HK-2 (cell line): Measurements from ENCODE around the gene LRRC3.

ENCODE experiments used
- DNase-seq: peaks from one replicate; pipeline ENCODE4 v3.0.0-alpha.2; 2018; ENCODE audit not compliant: unreplicated experiment

LRRC3 gene

DNA sequence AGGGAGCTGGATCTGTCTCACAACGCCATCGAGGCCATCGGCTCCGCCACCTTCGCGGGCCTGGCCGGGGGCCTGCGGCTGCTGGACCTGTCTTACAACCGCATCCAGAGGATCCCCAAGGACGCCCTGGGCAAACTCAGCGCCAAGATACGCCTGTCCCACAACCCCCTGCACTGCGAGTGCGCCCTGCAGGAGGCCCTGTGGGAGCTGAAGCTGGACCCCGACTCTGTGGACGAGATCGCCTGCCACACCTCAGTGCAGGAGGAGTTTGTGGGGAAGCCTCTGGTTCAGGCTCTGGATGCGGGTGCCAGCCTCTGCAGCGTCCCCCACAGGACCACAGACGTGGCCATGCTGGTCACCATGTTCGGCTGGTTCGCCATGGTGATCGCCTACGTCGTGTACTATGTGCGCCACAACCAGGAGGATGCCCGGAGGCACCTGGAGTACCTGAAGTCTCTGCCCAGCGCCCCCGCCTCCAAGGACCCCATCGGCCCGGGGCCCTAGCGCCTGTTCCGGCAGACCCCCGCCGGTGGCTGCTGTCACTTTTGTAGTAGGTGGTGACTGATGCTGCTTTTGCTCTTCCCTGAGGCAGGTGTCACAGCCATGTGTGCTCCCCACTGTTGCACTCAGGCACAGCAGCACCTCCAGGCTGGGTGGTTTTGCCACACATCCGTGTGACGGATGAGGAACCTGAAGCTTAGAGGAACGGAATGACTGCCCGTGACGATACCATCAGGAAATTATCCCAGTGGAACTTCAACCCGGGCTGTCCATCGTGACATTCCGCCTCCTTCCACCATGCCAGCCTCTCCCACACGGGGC lies 1.8 kb downstream of the LRRC3 start:
- no peak for DNase-seq

DNA sequence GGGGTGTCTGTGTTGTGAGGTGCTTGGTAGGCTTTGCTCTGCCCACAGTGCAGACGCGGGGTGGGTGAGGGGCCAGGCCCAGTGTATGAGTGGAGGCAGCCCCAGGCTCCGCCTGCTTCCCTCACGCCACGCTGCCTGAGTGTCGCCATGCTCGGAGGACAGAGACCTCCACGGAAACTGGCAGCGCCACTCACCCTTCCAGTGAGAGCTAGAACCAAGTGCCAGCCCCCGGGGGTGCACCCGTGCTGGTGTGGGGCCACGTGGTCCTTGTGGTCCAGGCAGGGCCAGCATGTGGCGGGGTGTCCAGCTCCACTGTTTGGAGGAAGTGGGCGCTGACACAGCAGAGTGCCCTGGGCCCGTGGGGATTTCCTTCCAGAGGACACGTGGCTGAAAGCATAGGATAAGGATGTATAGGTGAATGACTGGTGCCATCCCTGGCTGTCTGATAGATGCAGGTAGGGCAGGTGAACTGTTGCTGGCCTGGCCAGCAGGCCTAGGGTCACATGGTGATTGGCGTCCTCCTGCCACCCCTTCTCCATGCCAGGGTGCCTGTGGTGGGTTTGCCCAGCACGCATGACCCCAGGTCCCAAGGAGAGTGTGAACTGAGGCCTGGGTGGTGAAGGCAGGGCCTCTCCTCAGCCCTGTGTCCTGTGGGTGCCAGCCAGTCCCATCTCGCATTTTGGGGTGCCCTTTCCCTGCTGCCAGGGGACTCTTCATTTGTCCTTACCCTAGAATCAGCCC lies 3.8 kb downstream of the LRRC3 start:
- no peak for DNase-seq

DNA sequence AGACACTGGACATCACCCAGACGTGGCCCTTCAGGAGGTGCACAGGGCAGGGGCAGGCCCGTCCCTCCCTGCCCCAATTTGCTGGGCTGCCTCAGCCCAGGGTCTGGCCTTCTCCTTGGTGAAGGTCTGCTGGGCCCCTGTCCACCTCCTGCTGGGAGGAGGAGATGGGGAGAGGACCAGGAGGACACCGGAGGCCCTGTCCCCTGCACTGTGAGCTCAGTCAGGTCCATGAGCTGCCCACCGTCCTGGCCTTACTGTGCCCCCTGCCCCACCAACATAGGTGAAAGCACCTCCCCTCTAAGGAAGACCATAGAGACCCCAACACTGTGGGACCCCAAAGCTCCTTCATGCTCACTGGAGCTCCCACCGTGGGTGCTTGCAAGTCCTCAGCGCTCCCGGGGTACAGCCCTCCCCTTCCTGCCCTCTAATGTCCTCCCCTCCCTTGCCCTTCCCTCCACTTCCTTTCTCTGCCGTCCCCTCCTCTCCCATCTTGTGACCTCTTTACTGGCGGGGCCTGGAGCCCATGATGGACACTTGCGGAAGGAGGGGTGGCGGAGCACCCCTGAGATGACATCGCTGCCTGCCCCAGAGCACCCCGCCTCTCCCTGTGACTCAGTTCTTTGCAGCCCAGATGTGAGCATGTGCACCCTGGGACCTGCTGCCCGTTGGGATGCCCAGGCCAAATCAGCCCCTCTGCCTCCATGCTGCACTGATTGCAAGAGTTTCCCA lies 4.6 kb downstream of the LRRC3 start:
- DNase-seq, result no peak

DNA sequence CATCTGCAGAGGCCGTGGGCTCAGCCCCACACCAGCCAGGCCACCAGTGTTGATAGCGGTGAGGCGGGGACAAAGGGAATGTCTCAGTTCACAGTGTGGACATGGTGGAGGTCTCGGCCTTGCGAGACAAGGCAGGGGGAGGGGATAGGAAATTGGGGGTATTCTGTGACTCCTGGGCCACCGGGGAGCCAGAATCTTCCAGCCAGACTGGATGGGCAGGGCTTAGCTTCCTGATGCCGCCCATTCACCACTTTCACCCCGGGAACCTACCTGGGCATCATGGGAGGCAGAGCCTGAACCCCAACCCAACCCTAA lies 5.1 kb downstream of the LRRC3 start:
- no peak for DNase-seq

DNA sequence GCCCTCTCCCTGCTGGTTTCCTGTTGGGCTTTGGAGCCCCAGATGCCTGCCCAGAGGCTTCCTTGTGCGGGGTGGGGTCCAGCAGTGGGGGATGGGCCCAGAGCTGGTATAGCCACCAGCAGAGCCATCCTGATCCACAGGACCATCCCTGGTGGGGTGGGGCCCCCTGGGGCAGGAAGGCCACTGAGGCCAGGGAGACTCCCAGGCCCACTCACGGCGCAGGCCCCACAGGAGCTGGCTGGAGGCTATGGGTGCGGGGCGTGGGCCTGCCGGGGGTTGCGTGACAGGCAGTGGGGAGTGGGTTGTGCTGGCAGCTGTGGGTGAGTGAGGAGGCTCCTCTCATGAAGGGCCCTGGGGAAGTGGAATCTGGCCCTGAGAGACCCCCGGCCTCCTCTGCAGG lies 5.7 kb downstream of the LRRC3 start:
- DNase-seq, result no peak

DNA sequence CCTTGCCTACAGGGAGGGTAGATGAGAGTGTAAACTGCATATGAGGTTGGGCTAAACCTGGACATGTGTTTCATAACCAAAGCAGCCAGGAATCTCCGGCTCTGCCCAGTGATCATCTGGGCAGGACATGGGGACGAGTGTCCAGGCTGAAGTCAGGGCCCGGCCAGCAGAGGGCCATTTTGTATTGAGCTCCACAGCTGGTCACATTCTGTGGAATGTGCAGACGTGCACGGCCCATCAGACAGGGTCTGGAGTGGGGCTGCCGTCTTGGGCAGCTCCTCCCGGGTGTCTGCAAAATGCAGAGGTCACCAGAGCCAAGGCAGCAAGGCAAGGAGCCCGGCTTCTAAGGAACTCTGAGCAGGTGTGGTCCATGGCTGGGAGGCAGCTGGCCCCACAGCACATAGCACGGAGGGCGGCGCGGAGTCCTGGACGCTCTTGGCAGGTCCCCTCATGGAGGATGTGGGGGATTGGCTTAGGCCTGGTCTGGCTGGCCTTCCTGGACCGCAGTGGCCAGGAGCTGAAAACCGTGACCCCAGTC lies 6.2 kb downstream of the LRRC3 start:
- no peak for DNase-seq

DNA sequence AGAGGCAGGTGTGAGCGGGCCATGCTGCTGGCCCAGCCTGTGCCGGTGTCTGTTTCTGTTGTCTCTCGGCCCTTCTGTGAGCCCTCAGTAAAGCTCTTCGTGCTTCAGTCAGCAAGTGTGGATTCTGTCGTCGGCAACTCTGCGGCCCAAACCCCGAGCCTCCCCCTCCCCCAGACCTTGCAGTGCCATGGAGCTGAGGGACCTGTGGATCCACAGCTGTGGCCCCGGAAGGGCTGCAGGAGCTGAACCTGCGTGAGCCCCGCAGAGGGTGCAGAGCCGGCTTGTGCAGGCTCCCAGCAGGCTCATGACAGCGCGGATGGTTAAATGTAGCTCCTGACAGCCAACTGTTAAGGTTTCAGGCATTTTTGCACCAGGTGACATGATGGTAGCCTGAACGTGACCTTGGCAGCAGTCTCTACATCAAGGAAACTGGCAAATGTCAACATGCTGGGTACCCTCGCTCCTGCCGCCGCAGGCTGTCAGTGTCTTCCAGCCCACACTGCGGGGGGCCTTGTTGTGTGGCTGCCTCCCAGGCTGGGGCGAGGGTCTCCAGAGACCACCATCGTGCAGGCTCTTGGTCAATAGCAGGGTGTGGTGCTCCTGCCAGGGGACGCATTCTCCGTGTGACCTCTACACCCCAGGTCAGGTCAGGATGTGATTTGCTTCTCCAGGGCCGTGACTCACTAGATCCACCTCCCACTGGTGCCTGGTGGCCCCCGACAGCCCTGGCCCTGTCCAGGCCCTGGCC lies 7.0 kb downstream of the LRRC3 start:
- DNase-seq, result no peak

DNA sequence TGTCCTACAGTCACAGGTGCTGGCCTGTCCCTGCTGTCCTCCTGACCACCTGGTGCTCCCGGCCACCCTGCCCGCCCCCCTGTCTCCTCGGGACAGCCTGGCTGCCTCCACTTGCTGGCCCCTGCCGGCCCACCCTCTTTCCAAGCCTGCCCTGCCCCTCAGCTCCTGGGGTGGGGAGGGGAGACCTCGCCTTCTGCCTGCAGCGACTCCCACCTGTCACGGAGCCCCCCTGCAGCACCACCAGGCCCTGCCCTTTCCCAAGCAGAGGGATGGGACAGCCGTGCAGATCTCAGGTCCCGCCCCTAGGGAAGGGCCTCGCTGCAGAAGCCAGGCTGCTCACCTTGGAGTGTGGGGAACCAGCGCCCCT lies 7.5 kb downstream of the LRRC3 start:
- no peak for DNase-seq

DNA sequence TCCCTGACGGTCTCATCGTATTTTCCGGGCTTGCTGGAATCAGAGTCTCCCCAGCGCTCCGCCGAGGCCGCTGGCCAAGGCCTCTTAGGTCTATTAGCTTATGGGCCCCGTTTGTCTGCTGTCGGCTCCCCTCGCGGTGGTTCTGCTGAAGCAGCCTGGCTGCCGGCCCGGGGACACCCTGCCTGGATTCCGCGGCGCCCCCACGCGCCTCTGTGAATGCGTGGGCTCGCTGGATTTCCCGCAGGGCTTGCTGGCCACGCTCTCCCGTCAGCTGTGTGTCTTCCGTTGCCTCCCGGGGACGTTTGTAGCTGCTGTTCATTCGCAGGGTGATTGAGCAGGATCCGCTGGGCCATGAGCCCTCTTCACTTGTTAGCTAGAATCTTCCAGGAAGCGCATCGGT lies 8.4 kb downstream of the LRRC3 start:
- DNase-seq, result no peak

DNA sequence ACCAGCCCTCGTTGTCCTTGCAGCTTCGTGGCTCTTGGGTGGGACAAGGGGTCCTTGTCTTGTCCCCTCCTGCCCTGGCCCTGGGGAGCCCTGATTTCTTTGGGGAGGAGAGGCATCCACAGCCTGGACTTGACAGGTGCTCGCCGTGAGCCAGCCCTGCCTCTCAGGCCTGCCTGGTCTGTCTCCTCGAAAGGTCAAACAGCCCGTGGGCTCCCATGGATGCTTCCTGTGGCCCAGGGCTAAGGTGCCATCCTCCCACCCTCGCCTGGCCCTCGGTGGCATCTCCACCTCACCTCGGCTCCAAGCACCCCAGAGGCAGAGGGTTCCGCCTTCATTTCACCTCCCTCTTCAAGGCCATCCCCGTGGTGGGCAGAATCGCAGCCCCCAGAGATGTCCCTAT lies 9.0 kb downstream of the LRRC3 start:
- DNase-seq, result no peak

DNA sequence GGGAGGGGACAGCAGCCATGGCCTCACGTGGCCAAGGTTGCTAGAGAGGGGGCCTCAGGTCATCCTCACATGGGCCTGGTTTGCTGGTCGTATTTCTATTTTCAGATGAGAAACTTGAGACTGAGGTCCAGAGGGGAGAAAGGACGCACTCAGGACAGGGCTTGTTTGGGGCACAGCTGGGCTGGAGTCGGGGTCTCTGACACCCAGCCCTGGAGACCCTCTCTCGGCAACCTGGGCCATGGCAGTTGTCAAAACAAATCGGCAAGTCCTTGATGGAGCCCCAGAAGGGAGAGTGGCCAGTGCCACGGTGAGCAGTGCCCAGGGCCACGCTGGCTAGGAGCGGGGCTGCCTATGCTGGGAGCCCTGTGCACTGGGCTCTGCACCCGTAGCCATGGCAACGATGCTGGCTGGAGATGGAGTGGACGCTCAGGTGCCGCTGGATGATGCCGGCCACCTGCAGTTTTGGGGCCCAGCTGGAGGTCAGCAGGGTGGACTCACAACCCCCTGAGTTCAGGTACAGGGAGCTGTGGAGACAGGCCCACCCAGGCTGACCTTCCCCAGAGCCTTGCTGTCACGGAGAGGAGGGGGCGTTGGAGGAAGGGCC lies 11.1 kb downstream of the LRRC3 start:
- no peak for DNase-seq

DNA sequence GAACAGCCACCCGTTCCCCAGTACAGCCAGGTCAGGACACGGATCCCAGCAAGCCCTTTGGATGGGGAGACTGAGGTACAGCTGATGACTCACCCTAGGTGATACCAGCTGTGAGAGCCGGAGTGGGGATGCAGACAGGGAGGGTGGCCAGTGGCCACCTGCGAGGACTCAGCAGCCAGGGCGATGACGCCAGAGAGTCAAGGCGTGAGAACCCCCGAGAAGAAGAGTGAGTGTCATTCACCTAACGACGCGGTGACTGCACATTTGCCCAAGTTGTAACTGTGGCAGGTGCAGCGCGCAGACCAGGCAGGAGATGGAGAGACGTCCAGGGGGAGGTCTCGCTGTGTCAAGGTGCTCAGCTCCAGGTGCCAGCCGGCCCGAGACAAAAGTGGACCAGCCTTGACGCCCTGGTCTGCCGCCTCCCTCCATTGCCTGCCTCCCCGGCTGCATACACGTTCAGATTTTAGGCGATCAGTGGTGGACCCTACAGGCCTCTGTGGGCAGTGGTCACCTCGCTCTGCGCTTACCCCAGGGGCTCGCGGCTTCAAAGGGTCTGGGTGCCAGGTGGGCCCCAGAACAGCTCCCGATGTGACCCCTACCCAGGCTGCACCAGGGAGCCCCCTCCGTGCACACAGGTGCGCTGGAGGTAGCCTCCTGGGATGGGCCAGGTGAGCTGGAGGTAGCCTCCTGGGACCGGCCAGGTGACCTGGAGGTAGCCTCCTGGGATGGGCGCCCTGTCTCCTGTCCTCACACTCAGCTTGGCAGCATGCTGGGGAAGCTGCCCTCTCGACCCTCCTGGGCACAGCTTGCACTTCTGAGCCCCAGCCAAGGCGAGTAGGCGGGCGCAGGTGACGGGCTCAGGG lies 11.9 kb downstream of the LRRC3 start:
- DNase-seq, result no peak

DNA sequence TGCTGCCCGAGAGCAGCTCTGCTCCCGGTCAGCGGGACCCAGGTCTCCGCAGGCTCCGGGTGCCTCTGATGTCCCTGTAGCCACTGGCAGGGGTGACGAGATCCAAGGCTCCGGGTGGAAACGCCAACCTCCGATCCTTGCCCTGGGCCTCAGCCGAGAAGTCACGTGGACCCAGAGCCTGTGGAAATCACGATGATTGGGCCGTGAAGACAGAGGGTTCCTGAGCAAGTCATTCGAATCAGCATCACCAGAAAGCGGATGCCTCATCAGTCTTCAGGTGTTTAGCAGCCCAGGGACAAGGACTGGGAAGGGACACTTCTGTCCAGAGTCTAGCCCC lies 12.5 kb downstream of the LRRC3 start:
- no peak for DNase-seq

DNA sequence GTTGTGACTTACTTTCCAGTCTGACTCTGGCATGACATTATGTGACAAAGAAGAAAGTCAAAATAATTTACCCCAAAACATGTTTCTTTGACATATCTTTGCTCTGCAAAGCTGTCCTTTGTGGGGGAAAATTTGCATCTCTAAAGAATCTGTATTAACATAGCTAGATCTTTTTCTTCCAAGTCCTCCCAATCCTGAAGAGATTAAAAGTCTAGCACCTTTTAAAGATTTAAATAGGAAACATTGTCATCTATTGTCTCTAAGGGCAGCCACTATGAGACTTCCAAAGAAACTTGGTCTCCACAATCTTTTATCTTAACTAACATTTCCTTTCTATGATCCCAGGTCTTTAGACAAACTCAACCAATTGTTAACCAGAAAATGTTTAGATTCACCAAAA lies 16.0 kb downstream of the LRRC3 start:
- no peak for DNase-seq

DNA sequence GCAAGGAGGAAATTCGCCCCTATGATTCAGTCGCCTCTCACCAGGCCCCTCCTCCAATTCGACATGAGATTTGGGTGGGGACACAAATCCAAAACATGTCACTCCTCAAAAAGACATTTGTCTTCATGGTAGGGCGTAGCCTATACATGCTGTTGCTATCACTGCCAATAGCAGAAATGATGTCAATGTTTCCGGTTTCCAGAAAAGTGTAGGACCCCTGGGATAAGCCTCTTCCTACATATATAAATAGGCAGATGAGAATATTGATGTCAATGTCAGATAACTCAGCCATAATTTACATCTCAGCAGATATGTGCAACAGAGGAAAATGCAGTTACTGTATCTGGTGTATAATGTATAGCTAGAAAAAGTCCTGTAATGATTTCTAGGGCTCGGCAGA lies 16.7 kb downstream of the LRRC3 start:
- DNase-seq, result no peak

DNA sequence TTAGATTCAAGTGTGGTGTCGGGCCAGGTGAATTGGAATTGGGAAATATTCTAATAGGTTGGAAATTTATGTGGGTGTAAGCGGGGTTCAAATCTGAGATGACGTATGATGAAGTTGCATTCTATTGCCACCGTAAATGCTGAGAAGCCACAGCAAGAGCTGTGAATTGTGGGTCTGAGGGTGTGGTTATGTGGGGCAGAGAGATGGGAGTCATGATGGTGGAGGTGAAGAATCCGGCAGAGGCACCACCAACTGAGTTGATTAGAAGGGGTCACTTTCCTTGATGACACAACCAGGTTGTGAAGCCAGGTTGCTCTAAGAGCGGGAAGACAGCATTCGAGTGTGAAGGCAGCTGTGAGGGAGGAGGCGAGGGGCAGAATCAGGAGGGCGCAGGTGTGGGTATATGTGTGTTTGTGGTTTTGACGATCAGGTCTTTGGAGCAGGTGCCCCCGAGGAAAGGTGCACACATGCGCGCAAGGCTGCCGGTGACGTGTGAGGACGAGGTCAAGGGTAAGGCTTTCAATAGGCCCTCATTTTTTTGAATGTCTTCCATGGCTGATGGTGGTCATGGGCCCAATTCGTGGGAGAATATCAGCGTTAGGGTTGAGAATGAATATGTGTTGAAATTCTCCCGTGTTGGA lies 18.7 kb downstream of the LRRC3 start:
- no peak for DNase-seq

DNA sequence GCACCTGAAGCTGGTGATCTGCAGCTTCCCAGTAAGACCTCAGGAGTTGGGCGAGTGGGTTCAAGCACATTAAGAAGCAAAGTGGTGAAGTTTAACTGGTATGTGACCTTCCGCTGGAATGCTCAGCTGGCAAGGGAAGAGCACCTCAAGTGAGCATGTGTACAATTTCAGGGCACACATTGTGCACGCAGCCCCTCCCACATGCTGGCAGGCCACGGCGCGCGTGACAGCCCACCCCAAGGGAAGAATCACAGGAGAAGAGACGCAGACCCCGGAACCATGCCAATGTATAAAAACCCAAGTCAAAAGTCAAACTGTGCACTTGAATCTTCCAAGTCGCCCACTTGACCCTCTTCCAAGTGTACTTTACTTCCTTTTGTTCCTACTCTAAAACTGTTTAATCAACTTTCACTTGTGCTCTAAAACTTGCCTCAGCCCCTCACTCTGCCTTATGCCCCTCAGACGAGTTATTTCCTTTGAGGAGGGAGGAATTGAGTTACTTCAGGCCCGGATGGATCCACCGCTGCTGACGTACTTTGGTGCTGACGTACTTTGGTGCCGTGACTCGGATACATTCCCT lies 20.0 kb downstream of the LRRC3 start:
- DNase-seq, result no peak

DNA sequence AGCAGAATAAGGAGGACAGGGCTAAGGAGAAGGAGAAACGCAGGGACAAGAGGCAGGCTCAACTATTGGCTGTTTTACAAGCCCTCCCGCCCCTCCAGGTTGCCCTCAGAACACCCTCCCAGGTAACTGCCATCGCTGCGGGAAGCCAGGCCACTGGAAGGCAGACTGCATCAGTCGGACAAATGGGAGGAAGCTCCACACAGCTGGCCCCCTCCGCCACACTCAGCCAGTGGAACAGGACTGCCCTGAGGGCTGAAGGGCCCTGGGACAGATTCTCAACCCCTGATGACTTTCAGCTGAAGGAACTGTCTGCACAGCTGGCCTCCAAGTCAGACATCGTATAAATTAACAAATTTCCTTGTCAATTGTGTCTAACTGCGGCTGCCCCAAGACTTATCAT lies 21.8 kb downstream of the LRRC3 start:
- DNase-seq, result no peak

DNA sequence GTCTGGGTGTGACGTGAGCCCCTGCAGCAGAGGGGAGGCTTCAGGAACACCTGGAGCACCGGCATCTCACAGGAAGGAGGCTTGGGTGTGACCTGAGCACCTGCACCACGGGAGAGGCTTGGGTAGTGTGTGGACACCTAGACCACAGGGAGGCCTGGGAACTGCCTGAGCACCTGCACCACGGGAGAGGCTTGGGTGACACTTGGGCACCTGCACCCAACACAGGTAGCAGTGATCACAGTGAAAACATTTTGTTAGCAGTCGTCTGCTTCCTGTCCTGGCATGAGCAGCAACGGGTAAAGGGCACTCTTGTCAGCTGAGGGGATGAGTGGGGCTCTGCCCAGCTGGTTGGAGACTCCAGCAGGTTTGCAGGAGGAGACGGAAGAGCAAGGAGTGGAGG lies 22.4 kb downstream of the LRRC3 start:
- DNase-seq, result no peak
